Endothelial cell of hepatic sinusoid (primary cell): ENCODE measurements around the gene VPS13A.
"Not testable (repeated sequence)": the region's sequence is repeated elsewhere in the genome, so short reads cannot be mapped to it uniquely, and the experiment has no call there.

ENCODE experiments used
- in situ Hi-C: cut with HindIII; loops from 2 replicates; pipeline ENCODE4 v1.10.0; 2017; ENCODE audit warnings: low sequenced_read_pairs

Gene VPS13A

DNA sequence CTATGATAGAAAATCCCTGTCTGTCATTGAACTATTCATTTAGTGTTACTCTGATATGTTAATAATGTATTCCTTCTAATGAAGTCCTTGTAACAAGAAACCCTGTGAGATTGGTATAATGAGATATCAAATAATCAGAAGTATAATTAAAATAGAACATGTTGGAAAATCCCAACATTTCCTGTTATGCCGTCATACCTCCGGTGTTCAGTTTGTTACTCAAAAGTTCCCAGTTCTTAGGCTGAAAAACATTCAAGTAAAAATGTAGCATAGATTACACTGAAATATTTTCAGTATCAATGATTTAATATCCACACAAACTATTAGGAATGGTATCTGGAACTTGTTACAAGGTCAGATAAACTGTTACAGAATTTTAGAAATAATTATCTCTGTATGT, 243.3 kb downstream of the VPS13A start:
- in situ Hi-C loops: no loop called here

DNA sequence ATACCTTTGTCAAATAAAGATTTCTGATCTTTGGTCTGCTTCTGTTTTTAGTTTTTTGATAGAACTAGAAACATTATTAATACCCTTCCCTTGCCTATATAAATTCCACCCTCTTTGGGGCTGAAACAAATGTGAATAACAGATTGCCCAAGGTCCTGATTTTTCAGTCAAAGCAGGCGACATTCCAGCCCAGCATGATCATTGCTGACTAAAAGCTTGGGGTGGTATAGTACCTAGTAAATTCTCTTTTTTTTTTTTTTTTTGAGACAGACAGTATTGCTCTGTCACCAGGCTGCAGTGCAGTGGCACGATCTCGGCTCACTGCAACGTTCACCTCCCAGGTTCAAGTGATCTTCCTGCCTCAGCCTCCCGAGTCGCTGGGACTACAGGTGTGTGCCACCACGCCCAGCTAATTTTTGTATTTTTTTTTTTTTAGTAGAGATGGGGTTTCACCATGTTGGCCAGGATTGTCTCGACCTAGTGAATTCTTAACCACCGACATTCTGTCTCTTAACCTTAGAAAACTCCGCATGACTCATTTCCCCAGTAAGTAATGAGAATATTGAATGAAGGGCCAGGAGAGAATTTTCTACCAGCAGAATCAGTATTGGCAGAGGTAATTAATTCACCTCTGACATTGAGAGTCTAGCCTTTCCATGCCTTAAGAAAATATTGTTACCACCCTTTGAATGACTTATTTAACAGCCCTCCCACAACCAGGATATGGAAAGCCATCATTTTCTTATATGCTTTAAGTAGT, 244.4 kb downstream of the VPS13A start:
- in situ Hi-C loops: no loop called here

DNA sequence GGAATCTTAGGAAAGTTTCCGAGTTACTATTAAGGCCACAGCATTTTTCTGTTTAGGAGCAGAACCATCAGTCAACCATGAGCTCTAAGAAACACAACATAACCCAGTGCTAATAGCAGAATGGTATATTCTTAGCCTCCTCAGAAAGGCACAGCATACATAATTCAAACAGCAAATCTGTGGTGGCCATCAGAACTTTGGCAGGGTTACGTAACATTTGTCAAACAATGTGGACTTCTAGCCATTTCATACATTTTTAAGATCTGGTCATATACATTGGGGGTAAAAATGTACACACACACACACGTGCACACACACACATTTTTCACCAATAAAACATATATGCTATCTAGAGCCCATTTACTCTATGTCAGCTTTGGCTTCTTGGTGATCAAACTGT, 245.6 kb downstream of the VPS13A start:
- in situ Hi-C loops: no loop called here

DNA sequence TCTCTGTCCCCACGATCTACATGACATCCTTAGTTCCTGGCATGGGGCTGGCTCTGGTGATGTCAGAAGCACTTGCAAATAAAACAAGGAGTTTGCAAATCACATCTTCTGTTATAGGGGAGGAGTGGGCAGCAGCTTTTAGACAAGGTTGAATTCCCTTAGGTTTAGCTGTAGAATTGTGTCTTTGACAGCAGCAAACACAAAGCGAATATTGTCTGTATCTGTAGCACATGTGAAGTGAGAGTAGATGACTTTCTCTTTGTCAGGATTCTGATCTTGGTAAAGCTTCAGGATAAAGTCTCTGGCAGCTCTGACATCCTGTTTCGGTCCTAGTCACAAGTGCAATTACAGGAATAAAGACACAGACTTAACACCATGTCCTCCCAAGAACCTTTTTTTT, 246.5 kb downstream of the VPS13A start:
- in situ Hi-C loops: no loop called here

DNA sequence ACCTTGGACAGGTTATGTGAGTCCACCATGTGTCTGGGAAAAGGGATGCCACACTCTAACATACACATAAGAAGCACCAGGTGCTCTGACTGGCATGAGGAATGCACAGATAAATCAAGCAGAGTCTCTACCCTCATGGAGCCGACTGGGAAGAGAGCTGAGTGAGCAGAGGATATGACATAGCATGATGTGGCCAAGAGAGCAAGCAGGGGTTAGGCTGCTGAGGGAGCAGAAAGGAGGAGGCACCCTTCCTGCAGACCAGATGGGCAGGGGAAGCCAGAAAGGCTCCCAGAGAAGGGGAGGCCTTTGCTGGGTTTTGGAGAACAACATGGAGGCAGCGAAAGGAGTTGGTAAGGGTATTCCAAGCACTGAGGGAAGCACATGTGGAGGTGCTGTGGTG, 247.7 kb downstream of the VPS13A start:
- in situ Hi-C loops: no loop called here

DNA sequence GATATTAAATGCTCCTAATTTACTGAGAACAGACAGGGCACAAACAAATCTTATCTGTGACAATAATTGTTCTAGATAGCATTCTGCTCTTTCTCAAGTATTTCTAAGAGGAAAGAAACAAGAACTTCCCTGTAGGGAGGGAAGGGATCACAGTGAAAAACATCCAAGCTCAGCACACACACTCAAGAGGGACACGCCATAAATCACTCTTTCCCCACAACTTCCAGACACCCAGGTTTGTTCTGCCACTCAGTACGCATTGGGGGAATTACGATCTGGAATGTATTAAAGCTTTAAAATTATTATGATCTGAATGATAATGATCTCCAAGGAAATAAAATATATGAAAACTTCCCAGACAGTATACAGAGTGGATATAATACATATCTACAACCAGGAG, 249.4 kb downstream of the VPS13A start:
- in situ Hi-C loops: no loop called here

DNA sequence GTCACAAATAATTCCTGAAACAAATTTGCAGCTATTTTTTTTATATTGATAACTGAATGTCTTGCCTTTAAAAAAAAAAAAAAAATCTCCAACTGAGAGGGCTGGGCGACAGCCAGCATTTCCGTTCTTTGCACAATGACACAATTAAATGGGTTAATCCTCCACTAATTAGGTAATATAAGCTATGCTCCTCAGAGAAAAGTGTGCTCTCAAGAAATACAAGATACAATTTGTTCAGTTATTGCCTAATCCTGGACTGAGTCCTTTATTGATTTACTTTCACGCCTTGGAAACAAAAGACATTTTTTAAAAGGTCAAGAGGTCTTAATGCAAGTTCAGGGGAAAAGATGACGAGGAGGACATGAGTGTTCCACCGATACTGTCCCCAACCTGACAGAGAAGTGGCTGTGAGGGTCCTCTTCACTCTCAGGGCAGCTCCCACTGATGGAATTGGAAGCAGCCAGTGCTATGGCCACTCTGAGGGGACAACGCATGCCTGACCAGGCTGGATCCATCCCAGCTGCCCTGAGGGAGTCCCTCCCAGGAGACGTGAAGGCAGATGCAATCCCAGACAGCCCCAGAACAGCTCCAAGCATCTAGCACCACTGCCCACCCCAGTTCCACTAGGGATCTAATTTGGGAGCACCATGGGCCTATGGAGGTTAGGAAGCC, 250.1 kb downstream of the VPS13A start:
- in situ Hi-C loops: no loop called here

DNA sequence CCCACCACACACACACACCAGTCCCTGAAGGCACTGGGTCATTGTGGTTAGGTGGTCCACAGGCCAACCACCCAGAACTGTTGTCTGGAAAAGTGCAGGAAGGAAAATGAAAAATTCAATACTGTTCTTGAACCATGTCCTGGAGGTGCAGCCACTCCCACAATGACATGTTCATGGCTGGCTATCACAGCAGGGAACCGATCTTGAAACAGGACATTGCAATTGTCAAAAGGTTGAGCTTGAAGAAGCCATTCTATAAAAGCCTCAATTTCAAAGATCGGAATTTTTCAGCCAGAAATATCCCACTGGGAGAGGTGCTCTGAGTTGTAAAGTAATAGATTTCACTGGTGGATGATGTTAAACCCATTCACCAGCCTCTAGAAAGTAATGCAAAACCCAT, 252.6 kb downstream of the VPS13A start:
- in situ Hi-C loops: no loop called here

DNA sequence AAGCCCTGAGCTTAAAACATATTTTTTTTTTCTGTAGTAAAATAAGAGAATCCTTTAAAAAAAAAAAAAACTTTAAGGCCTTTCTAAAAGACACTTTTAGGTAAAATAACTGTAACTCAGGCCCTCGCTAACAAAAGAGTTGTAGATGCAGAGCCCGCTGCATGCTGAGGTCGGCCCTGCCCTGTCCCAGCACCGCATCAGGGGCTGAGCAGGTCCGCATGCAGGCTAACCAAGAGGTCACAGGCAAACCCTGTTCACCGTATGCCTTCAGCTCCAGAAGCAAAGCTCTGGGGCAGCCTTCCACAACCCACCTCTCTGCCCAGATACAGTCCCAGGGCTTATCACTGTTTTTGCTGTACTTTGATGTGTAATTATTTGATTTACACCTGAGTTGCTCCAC, 254.7 kb downstream of the VPS13A start:
- in situ Hi-C loops: no loop called here

DNA sequence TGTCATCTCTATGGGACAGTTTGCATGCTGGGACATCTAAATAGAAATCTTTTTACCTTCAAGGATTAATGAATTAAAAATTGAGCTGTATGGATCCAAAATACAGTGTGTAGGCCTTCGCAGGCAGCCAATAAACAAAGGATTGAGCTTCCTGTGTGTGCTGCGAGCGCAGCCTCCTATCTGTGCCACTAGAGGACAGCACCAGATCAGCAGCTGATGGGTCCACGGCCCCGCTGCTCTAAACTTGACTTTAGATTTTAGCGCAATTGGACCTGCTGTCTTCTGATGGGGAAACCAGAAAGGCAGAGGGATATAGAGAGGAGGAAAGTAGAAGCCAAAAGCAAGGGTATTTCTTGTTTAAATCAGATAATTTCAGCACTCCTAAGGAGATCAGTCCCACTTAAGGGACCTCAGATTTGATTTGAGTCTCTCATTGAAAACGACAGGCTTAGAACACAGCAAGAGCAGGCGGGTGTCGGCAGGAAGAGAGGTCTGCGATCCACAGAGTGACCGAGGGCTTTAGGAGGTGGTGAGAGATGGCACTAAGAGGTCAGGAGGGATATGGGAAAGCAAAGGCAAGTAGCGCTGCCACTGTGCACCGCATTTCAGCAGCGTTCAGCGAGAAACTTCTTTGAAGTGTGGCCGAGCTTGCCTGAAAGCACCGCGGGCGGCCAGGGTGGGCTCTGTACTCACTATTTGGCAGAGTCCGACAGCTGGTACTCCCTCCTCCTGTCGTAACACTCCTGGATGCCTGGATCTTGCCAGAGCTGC, 256.5 kb downstream of the VPS13A start:
- in situ Hi-C loops: no loop called here

DNA sequence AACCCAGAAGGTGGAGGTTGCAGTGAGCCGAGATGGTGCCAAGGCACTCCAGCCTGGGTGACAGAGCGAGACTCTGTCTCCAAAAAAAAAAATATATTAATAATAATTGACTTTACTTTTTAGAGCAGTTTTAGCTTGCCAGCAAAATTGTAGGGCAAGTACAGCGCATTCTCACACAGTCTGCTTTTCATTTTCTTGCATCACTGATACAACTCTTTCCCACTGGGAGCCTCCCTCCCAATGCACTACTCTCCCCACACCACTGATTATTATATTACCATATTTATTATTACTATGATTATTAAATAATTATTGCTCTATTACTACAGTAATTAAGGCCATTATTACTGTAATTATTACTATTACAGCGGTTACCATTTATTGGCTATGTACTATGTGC, 257.9 kb downstream of the VPS13A start:
- in situ Hi-C loops: no loop called here

DNA sequence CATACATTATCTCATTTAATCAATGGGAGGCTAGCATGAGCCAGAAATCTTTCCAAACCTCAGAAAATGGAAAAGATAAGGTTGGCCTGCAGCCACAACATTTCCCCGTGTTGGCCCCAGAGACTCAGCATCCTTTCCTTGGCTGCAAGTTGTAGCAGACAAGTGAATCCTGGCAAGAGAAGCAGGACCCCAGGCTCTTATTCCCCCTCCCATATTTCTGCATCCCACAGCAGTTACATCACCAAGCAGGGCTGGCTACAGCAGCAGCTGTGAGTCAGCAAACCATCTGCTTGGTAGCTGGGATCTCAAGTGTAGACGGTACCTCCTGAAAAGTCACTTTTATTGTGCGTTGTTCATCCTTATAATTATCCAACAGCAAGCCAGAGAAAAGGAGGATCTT, 258.4 kb downstream of the VPS13A start:
- in situ Hi-C loops: no loop called here

DNA sequence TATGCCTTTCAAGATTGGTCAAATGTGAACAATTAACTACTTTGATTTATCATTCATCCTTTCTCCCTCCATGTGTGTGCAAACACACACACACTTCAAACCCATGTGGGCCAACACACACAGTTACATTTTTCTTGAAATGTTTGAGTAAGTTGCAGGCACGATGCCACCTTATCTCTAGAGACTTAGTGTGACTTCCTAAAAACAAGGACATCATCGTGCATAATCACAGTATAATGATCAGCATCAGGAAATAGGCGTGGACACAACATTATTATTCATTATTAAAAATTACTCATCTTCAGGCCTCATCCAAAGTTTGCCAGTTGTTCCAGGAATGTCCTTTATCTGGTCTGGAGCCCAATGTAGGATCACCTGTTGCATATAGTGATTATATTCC, 261.3 kb downstream of the VPS13A start:
- in situ Hi-C loops: no loop called here

DNA sequence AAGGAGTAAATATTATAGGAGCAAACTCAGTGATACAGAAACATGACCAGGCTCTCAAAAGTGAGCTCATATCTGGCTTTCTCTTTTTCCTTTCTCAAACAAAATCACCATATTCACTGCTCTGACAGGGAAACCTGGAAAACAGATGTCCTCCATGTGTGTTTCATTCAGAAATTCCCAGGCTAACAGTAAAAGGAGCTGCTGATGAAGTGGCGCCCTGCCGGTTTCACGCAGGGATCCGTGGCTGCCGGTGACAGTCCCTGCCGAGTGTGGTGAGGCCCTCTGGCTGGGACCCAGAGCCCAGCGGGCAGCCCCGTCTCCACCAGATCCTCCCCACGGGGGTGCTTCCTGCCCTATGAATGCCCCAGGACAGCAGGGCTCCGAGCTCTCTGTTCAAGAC, 262.7 kb downstream of the VPS13A start:
- in situ Hi-C loops: no loop called here

DNA sequence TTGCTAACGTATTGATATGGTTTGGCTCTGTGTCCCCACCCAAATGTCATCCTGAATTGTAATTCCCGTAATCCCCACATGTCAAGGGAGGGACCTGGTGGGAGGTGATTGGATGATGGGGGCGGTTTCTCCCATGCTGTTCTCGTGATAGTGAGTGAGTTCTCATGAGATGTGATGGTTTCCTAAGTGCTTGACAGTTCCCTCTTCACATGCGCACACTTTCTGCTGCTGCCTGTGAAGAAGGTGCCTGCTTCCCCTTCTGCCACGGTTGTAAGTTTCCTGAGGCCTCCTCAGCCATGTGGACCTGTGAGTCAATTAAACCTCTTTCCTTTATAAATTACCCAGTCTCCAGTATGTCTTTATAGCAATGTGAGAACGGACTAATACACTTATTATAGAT, 263.8 kb downstream of the VPS13A start:
- in situ Hi-C loops: not testable (repeated sequence)

DNA sequence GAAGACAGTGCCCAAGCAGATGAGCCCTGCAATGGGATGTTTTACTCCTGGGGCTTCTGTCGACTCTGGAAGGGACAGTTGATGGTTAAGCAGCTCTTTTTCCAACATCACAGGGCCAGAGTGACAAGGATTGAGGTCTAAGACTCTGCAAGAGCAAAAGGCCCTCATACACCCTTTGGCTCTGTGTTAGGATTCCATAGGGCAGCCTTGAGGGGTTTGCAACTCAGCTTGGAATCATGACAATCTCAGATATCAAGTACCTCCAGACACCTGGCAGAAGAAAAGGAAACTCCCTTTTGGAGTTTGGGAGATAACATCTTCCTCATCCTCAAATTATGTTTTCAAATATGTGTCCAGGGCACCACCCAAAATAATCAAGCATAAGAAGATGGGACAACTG, 265.1 kb downstream of the VPS13A start:
- in situ Hi-C loops: no loop called here

DNA sequence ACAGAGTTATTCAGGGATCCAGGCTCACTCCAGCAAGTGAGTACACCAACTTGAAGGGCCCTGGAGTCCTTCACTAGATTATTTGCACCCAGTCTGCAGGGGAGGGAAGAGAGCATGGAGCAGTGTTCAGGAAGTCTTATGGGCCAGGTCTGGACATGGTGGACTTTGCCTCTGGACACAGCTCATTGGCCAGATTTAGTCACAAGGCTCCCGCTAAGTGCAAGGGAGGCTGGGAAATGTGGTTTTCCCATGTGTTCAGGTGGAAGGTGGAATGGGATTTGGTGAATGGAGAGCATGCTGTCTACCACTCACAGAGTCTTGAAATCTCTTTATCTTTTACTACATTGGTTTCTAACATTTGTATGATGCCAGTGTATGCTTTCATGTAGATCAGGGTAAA, 270.3 kb downstream of the VPS13A start:
- in situ Hi-C loops: no loop called here

DNA sequence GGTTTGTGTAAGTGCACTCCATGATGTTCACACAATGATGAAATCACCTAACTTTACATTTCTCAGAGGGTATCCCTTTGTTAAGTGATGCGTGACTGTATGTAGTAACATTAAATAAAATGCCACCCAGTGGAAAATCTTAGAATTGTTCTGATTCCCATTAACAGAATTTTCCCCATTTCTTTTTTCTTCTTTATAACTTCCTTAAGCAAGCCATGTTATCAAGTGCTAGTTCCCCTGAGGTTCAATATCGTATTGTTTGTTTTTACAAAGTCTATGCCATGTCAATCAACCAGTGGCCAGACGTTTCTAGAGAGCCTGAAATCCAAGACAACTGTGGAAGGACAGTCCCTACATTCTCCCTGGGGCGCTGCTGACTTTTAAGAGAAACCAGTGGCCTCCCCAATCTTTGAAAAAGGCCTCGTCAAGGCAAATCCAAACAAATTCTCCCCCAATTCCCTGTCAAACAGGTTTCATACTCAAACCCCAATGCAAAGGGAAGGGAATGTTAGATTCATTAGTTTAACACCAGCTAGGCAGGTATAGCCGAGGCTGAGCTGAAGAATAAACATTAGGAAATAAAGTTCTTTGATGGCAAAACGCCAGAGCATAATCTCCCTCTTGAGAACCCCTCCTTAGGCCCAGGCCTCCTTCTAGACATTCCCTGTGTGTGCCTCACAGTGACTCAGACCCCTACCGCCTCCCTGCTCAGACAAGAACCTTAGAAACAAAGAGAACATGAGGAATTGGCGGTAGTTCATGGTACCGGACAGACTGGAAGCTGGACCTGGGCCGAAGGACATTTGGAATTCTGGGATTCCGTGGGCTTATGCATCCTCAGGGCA, 272.1 kb downstream of the VPS13A start:
- in situ Hi-C loops: loop anchor here (5.0 kb wide), 1 partner anchor 38 kb away; no protein-coding TSS in a partner anchor

DNA sequence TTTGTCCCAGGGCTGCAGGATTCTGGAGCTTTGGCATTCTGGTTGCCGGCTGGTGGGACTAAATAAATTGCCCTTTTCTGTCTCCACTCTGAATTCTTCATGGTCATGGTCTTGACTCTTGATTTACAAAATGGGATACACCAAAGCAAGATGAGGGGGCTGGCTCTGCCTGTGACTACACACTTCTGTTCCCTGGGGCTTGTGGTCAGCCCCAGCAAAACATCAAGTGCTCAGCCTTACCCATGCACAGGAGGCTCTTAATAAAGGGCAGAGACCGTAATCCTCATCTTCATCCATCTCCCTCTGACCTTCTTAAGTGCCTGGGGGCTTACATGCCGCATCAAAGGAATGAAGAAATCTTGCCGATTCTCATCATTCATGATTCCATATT, 272.7 kb downstream of the VPS13A start:
- in situ Hi-C loops: loop anchor here (5.0 kb wide), 1 partner anchor 37 kb away; no protein-coding TSS in a partner anchor

DNA sequence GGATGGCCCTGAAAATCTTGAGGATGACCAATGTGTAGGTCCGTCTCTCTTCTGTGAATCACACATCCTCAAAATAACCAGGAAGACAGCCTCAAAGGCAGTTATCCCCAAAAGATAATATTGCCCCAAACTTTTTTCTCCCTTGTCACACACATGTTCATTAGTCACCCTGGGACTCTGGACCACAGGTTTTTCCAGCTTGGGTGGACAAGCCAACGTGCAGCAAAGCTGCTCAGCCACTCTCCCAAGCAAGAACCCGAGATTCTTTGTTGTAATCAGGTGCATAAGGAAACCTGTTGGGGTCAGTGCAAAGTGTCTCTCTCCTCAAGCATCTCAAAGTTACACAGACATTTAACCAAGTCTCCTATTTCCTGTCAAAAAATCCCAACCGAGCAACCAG, 274.2 kb downstream of the VPS13A start:
- in situ Hi-C loops: loop anchor here (5.0 kb wide), 1 partner anchor 36 kb away; no protein-coding TSS in a partner anchor
